GM19463 (cell line): ENCODE data around the gene CFAP97D1.

ENCODE experiments used
- ATAC-seq: cut with Tn5 transposase; IDR thresholded peaks from one replicate; pipeline ENCODE4 v1.9.1; 2021; ENCODE audit warnings: mild to moderate bottlenecking, moderate library complexity; ENCODE audit not compliant: unreplicated experiment

CFAP97D1 gene

GRCh38 chr17:43780135-43780534 lies at the start of gene CFAP97D1:
Gene CFAP97D1 (plus strand): TSS chr17:43780435. CDS start chr17:43780463, 28 bp downstream.
- ATAC-seq, result no peak

GRCh38 chr17:43732958-43733357 lies 47.3 kb upstream of the CFAP97D1 start:
- ATAC-seq, result no peak

- ATAC-seq, result no peak
Measured at GRCh38 chr17:43733956-43734355, 46.3 kb upstream of the CFAP97D1 start.

- no peak for ATAC-seq
Measured at GRCh38 chr17:43734376-43734775, 45.9 kb upstream of the CFAP97D1 start.

GRCh38 chr17:43736389-43736788 lies 43.8 kb upstream of the CFAP97D1 start:
- no peak for ATAC-seq

GRCh38 chr17:43737722-43738121 lies 42.5 kb upstream of the CFAP97D1 start:
- ATAC-seq, result no peak

GRCh38 chr17:43740541-43740940 lies 39.7 kb upstream of the CFAP97D1 start:
- ATAC-seq, result no peak

GRCh38 chr17:43741636-43742035 lies 38.6 kb upstream of the CFAP97D1 start:
- no peak for ATAC-seq

- no peak for ATAC-seq
Measured at GRCh38 chr17:43745541-43745940, 34.7 kb upstream of the CFAP97D1 start.

GRCh38 chr17:43750153-43750552 lies 30.1 kb upstream of the CFAP97D1 start:
- ATAC-seq, result no peak

GRCh38 chr17:43753493-43754129 lies 26.6 kb upstream of the CFAP97D1 start:
- ATAC-seq, result no peak

GRCh38 chr17:43754947-43755346 lies 25.3 kb upstream of the CFAP97D1 start:
- ATAC-seq, result no peak

GRCh38 chr17:43755389-43755875 lies 24.8 kb upstream of the CFAP97D1 start:
- ATAC-seq, result no peak

- no peak for ATAC-seq
Measured at GRCh38 chr17:43756201-43756600, 24.0 kb upstream of the CFAP97D1 start.

GRCh38 chr17:43757171-43757660 lies 23.0 kb upstream of the CFAP97D1 start:
- ATAC-seq, result no peak

- no peak for ATAC-seq
Measured at GRCh38 chr17:43758086-43758485, 22.1 kb upstream of the CFAP97D1 start.

GRCh38 chr17:43758497-43759174 lies 21.6 kb upstream of the CFAP97D1 start, which contains the start of gene SOST:
Gene SOST (minus strand): TSS chr17:43758791. CDS start chr17:43758741, 50 bp downstream.
- no peak for ATAC-seq

- no peak for ATAC-seq
Measured at GRCh38 chr17:43759836-43760235, 20.4 kb upstream of the CFAP97D1 start.

- no peak for ATAC-seq
Measured at GRCh38 chr17:43760254-43760852, 19.9 kb upstream of the CFAP97D1 start.

- ATAC-seq, result no peak
Measured at GRCh38 chr17:43766413-43767052, 13.7 kb upstream of the CFAP97D1 start.

- ATAC-seq, result no peak
Measured at GRCh38 chr17:43767053-43767712, 13.1 kb upstream of the CFAP97D1 start.
